Measurements from ENCODE around the gene STEAP4.

- no peak for TF ChIP-seq CTCF (IDR thresholded peaks at IDR 0.05)
- no peak for TF ChIP-seq POLR2AphosphoS5 (IDR thresholded peaks at IDR 0.05)
Observed at GRCh38 chr7:88331322-88331721, 24.6 kb upstream of the STEAP4 start.

All from prostate gland (tissue), 2 donors.